Brain microvascular endothelial cell (primary cell): ENCODE data around the gene KIFAP3.

Experiments used
- DNase-seq: peaks from one replicate; pipeline ENCODE4 v3.0.0-alpha.2; 2020
- H3K27ac ChIP-seq: fragments of 250-450 bp; sonication (Bioruptor Pico); 2 replicates; pipeline ENCODE4 v1.5.1; 2020; ENCODE audit warnings: mild to moderate bottlenecking, moderate library complexity
- H3K27me3 ChIP-seq: fragments of 250-450 bp; sonication (Bioruptor Pico); replicated peaks from 2 replicates; pipeline ENCODE4 v1.5.1; 2020; ENCODE audit warnings: mild to moderate bottlenecking
- H3K36me3 ChIP-seq: fragments of 250-450 bp; sonication (Bioruptor Pico); replicated peaks from 2 replicates; pipeline ENCODE4 v1.5.1; 2020; ENCODE audit warnings: mild to moderate bottlenecking
- H3K4me3 ChIP-seq: 2 replicates; pipeline ENCODE4 v1.5.1; 2011; ENCODE audit warnings: low read depth, mild to moderate bottlenecking, control low read depth, low read length, moderate library complexity
- in situ Hi-C: cut with HindIII; loops from 2 replicates; pipeline ENCODE4 v1.10.0; 2017; ENCODE audit warnings: low sequenced_read_pairs, low pct_ligation_motif_present
- TF ChIP-seq, protein P1 (sequence below): IDR thresholded peaks from 2 replicates; pipeline ENCODE4 v1.5.1; 2011; ENCODE audit warnings: low read depth, mild to moderate bottlenecking, moderate library complexity, low read length, control low read depth, inconsistent platforms; ENCODE audit errors: missing control alignments

KIFAP3 gene

DNA sequence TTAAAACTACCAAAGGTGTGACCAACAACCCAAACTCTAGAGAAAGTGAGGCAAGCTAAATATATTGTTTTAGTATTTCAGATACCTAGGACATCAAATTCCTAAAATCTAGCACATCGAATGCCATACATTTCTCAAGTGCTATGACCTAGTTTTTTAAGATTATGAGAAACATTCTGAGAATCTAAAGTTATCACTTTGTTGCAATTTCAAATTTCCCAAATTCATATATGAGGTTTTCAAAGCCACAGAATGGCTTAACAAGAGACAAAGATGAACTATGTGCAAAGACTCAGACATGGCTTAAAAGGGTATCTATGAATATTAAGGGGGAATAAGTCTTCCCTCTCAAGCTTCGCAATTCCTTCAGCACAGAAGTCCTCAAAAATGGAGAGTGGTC, 187.6 kb downstream of the KIFAP3 start:
- Histone ChIP-seq H3K27me3 (no peaks in the 10 kb centered on the region), H3K4me3 (no peak overlapping the region), H3K36me3 (peaks cover 3% of the 10 kb centered on the region), H3K27ac (no peak overlapping the region)
- TF ChIP-seq, protein P1, sequence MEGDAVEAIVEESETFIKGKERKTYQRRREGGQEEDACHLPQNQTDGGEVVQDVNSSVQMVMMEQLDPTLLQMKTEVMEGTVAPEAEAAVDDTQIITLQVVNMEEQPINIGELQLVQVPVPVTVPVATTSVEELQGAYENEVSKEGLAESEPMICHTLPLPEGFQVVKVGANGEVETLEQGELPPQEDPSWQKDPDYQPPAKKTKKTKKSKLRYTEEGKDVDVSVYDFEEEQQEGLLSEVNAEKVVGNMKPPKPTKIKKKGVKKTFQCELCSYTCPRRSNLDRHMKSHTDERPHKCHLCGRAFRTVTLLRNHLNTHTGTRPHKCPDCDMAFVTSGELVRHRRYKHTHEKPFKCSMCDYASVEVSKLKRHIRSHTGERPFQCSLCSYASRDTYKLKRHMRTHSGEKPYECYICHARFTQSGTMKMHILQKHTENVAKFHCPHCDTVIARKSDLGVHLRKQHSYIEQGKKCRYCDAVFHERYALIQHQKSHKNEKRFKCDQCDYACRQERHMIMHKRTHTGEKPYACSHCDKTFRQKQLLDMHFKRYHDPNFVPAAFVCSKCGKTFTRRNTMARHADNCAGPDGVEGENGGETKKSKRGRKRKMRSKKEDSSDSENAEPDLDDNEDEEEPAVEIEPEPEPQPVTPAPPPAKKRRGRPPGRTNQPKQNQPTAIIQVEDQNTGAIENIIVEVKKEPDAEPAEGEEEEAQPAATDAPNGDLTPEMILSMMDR = no peak
- no peak for DNase-seq
- in situ Hi-C loops = no loop called here

DNA sequence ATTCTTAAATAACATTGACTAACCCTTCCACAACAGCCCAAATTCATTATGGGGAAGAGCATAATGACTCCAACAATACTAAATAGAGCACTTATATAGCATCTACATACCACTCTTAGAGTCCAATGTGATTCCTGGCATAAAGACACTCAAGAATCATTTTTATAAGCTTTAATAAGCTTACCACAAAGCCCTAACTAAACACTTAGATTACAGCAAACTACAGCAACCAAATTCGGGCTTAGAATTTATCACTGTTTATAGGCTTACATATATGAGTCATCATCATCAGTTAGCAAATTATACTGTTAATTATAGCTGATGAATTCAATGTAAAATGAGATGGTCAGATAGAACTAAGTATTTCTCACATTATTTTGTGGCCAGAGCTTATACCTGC, 188.1 kb downstream of the KIFAP3 start:
- no peaks in the 10 kb centered on the region for H3K27me3 ChIP-seq
- in situ Hi-C loops = no loop called here
- H3K4me3 ChIP-seq = no peak overlapping the region
- H3K36me3 ChIP-seq = peaks cover 3% of the 10 kb centered on the region
- TF ChIP-seq, protein P1 = no peak
- H3K27ac ChIP-seq = no peak overlapping the region
- no peak for DNase-seq

DNA sequence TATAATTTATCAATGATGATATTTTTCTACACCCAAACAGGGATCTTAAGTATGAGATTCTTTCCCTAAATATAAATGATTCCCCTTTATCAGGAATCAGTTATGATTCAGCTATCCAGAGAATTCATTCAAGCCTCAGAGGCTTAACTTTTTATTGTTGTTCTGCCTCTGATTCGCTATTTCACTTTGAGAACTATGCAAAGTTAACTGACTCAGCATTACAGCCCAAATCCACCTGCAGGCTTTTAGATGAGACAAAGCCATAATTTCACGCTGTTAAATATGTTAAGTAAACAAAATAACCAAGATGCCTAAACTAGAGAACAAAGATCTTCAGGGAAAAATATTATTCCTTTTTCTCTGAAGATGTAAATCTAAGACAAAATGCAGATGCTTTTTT, 189.3 kb downstream of the KIFAP3 start:
- H3K4me3 ChIP-seq = no peak overlapping the region
- in situ Hi-C loops = no loop called here
- H3K27me3 ChIP-seq = no peaks in the 10 kb centered on the region
- no peak for DNase-seq
- H3K27ac ChIP-seq = no peak overlapping the region
- H3K36me3 ChIP-seq = peaks cover 3% of the 10 kb centered on the region
- TF ChIP-seq, protein P1 = no peak

DNA sequence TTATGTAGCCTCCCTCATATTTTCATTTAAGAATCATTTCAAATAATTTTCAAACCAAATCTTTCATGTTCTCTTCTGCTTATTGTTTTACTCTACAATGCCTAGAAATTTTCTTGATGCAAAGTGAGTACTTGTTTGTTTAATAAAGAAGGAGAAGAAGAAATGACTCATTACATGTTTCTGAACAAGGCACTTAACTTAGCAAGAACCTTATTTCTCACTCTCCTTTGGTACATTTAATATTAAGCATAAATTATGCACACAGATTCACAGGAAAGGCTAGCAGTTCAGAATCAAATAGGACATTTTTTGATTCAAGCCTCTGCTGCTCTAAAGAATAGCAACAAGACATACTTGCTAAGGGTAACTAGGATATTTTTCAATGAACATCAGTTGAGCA, 189.9 kb downstream of the KIFAP3 start:
- TF ChIP-seq, protein P1 = no peak
- Histone ChIP-seq H3K27ac (no peak overlapping the region), H3K4me3 (no peak overlapping the region), H3K36me3 (peaks cover 3% of the 10 kb centered on the region), H3K27me3 (no peaks in the 10 kb centered on the region)
- DNase-seq = no peak
- in situ Hi-C loops = no loop called here

DNA sequence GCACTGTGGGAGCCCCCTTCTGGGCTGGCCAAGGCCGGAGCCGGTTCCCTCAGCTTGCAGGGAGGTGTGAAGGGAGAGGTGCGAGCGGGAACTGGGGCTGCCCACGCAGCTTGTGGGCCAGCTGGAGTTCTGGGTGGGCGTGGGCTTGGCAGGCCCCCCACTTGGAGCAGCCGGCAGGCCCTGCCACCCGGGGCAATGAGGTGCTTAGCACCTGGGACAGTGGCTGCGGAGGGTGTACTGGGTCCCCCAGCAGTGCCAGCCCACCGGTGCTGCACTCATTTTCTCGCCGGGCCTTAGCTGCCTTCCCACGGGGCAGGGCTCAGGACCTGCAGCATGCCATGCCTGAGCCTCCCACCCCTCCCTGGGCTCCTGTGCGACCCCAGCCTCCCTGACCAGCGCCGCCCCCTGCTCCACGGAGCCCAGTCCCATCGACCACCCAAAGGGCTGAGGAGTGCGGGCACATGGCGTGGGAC, 192.4 kb downstream of the KIFAP3 start:
- DNase-seq = no peak
- TF ChIP-seq, protein P1 = no peak
- no peaks in the 10 kb centered on the region for H3K27me3 ChIP-seq
- in situ Hi-C loops = no loop called here
- no peaks in the 10 kb centered on the region for H3K36me3 ChIP-seq
- no peak overlapping the region for H3K27ac ChIP-seq
- no peak overlapping the region for H3K4me3 ChIP-seq
